ENCODE data around the gene MMP11. TPM values are rescaled to one million over a fixed set of nuclear protein-coding genes. Genes with fewer than 3 reads are reported as not detected.

The MMP11 gene
- total and polyA plus RNA-seq, 8 donors = 1.2 to 10.7 (median 9.6) TPM

DNA sequence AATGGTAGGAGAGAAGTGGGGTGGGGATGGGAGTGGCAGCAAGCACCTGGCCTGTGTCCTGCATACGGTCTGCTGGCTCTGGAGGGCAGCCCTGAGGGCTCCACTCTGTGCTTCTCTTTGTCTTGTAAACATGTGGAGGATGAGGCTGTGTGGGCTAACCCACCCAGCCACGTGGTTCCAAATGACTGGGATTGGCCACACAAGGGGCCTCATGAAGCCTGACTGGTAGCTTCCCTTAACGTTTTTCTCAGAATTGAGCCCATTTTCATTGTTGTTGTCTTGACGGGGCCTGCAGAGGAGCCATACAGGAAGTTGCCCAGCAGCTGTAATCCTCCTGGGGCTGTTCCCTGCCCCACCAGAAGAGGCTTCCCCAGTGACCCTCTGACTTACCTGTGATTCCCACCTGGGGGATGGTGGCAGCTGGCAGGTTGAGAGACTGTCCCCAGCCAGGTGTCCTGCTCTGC lies 48.1 kb downstream of the MMP11 start:
- intact Hi-C loops (cut with DNase I) = no loop called here
- no peak for ATAC-seq

DNA sequence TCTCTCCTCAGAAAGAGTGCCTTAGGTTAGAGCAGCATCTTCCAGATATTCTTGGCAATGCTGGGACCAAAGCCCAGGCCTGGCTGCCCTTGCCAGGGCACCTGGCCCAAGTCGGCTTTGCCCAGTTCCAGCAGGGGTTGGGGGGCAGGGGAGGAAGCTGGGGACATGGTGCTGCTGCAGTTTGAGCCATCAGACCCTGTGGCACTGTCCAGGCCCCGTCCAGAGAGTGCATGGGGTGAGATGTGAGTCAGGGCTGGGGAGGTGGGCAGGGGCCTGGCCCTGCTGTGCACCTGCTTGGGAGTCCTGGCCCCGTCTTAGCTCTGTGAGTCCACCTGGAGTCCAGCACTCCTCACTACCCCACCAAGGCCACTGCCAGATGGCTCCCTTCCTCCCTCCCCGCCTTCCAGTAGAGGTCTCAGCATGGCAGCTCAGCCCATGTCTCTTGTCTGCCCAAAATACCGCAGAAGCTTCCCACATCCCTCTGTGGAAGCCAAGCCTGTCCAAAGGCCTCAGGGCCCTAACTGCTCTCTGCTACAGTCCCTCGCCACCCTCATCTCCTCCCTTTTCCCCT lies 49.5 kb downstream of the MMP11 start:
- intact Hi-C loops (cut with DNase I) = no loop called here
- Histone ChIP-seq H3K4me1 (no peaks in the 10 kb centered on the region), H3K36me3 (peaks cover 0 to 100% of the 10 kb centered on the region in 2 donors), H3K27ac (no peak overlapping the region), H3K9me3 (no peaks in the 10 kb centered on the region), H3K27me3 (no peaks in the 10 kb centered on the region), H3K4me3 (no peak overlapping the region)
- TF ChIP-seq CTCF (IDR thresholded peaks at IDR 0.05) = no peak
- DNase-seq (peak in 1 of 4 donors; percentile 61), ATAC-seq (no peak)

More for the DNA sequence above, 48.1 kb downstream of the MMP11 start:
- no peak for TF ChIP-seq CTCF (IDR thresholded peaks at IDR 0.05)
- Histone ChIP-seq H3K27ac (no peak overlapping the region), H3K36me3 (peaks cover 0 to 100% of the 10 kb centered on the region in 2 donors), H3K4me3 (no peak overlapping the region), H3K9me3 (no peaks in the 10 kb centered on the region), H3K4me1 (no peaks in the 10 kb centered on the region), H3K27me3 (no peaks in the 10 kb centered on the region)
- DNase-seq = peak in 1 of 4 donors; percentile 48

DNA sequence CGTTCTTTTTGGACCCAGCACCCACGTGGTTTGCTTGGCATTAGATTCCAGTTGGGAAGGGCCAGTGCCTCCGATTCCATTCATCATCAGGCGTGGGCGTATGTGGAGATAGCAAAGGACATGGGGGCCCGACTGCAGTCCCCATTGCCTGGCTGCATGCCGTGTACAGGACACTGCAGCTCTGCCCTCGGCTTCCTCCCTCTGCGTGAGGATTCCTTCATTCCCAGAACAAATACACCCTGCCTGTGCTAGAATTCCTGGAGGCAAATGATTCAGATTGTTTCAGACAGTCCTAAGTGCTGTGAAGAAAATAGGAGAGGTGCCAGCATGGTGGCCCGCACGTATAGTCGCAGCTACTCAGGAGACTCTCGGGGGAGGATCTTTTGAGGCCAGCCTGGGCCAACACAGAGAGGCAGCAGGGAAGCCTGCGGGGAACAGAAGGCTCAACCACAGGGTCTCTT lies 50.7 kb downstream of the MMP11 start:
- TF ChIP-seq CTCF (IDR thresholded peaks at IDR 0.05) = no peak
- Histone ChIP-seq H3K4me1 (no peaks in the 10 kb centered on the region), H3K27ac (no peak overlapping the region), H3K27me3 (no peaks in the 10 kb centered on the region), H3K36me3 (peaks cover 0 to 99% of the 10 kb centered on the region in 2 donors), H3K9me3 (no peaks in the 10 kb centered on the region), H3K4me3 (no peak overlapping the region)
- ATAC-seq (no peak), DNase-seq (peak in 1 of 4 donors; percentile 14)
- intact Hi-C loops (cut with DNase I) = no loop called here

- peak in 1 of 4 donors; percentile 47 for DNase-seq
- Histone ChIP-seq H3K36me3 (peaks cover 0 to 99% of the 10 kb centered on the region in 2 donors), H3K4me3 (no peak overlapping the region), H3K27me3 (no peaks in the 10 kb centered on the region), H3K27ac (no peak overlapping the region), H3K9me3 (no peaks in the 10 kb centered on the region), H3K4me1 (no peaks in the 10 kb centered on the region)
- intact Hi-C loops (cut with DNase I) = no loop called here
- ATAC-seq = no peak
- no peak for TF ChIP-seq CTCF (IDR thresholded peaks at IDR 0.05)
These were observed 52.0 kb downstream of the MMP11 start for GRCh38 chr22:23824476-23825245.

GRCh38 chr22:23825246-23825905 lies 52.7 kb downstream of the MMP11 start:
- H3K27me3 ChIP-seq = no peaks in the 10 kb centered on the region
- TF ChIP-seq CTCF (IDR thresholded peaks at IDR 0.05) = no peak
- no peak overlapping the region for H3K27ac ChIP-seq
- H3K36me3 ChIP-seq = peaks cover 0 to 99% of the 10 kb centered on the region in 2 donors
- no peaks in the 10 kb centered on the region for H3K9me3 ChIP-seq
- no peak overlapping the region for H3K4me3 ChIP-seq
- intact Hi-C loops (cut with DNase I) = no loop called here
- no peak for ATAC-seq
- no peaks in the 10 kb centered on the region for H3K4me1 ChIP-seq
- DNase-seq = peak in 1 of 4 donors; percentile 5

Data from left lung (tissue), 10 donors.